Measurements from ENCODE around the gene PROSER2. TPM values are rescaled to one million over a fixed set of nuclear protein-coding genes. Genes with fewer than 3 reads are reported as not detected.

Gene PROSER2
- total RNA-seq, 1 experiment from 2014 or later = 19.5 TPM

- BruUV-seq (replicated peaks) = no TSS peak
These were observed 95.2 kb downstream of the PROSER2 start for GRCh38 chr10:11918384-11918783.

GRCh38 chr10:11919271-11919670, 96.1 kb downstream of the PROSER2 start:
- Mint-ChIP-seq H3K4me1 (ENCODE audit: low read depth, unreplicated experiment) (no peaks in the 10 kb centered on the region), H3K9me3 (ENCODE audit: low read depth, unreplicated experiment) (no peaks in the 10 kb centered on the region), H3K27me3 (ENCODE audit: unreplicated experiment) (no peaks in the 10 kb centered on the region), H3K36me3 (ENCODE audit: insufficient read depth, unreplicated experiment) (peaks cover 14% of the 10 kb centered on the region), H3K27ac (ENCODE audit: unreplicated experiment) (no peak overlapping the region), H3K4me3 (ENCODE audit: low read depth, unreplicated experiment) (no peak overlapping the region)
- TF ChIP-seq, protein P1, sequence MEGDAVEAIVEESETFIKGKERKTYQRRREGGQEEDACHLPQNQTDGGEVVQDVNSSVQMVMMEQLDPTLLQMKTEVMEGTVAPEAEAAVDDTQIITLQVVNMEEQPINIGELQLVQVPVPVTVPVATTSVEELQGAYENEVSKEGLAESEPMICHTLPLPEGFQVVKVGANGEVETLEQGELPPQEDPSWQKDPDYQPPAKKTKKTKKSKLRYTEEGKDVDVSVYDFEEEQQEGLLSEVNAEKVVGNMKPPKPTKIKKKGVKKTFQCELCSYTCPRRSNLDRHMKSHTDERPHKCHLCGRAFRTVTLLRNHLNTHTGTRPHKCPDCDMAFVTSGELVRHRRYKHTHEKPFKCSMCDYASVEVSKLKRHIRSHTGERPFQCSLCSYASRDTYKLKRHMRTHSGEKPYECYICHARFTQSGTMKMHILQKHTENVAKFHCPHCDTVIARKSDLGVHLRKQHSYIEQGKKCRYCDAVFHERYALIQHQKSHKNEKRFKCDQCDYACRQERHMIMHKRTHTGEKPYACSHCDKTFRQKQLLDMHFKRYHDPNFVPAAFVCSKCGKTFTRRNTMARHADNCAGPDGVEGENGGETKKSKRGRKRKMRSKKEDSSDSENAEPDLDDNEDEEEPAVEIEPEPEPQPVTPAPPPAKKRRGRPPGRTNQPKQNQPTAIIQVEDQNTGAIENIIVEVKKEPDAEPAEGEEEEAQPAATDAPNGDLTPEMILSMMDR (IDR thresholded peaks at IDR 0.05; ENCODE audit: unreplicated experiment) = no peak
- DNase-seq = no peak
- BruUV-seq (replicated peaks) = no TSS peak
- intact Hi-C loops (cut with micrococcal nuclease; ENCODE audit: unreplicated experiment) = no loop called here
- CTCF ChIA-PET = no interaction called here

More at GRCh38 chr10:11918384-11918783, 95.2 kb downstream of the PROSER2 start:
- TF ChIP-seq, protein P1 (IDR thresholded peaks at IDR 0.05; ENCODE audit: unreplicated experiment) = no peak
- Mint-ChIP-seq H3K4me1 (ENCODE audit: low read depth, unreplicated experiment) (no peaks in the 10 kb centered on the region), H3K27me3 (ENCODE audit: unreplicated experiment) (no peaks in the 10 kb centered on the region), H3K9me3 (ENCODE audit: low read depth, unreplicated experiment) (no peaks in the 10 kb centered on the region), H3K27ac (ENCODE audit: unreplicated experiment) (no peak overlapping the region), H3K4me3 (ENCODE audit: low read depth, unreplicated experiment) (no peak overlapping the region), H3K36me3 (ENCODE audit: insufficient read depth, unreplicated experiment) (peaks cover 14% of the 10 kb centered on the region)
- intact Hi-C loops (cut with micrococcal nuclease; ENCODE audit: unreplicated experiment) = no loop called here
- CTCF ChIA-PET = interaction anchor here (1.0 kb wide), 1 partner anchor 9 kb away, joined by 3 read pairs; no protein-coding TSS in a partner anchor
- no peak for DNase-seq

Other genes starting within 250 kb of the PROSER2 start
- gene USP6NL, start 211.7 kb upstream of the PROSER2 start, total RNA-seq (2022) = 25.3 and 27.5 TPM in 2 replicates
- 24.7 and 28.5 TPM in 2 replicates for gene ECHDC3, start 81.0 kb upstream of the PROSER2 start, total RNA-seq (2022)
- gene UPF2, start 219.5 kb downstream of the PROSER2 start, total RNA-seq (2022) = 31.6 and 33.7 TPM in 2 replicates
- gene DHTKD1, start 245.6 kb downstream of the PROSER2 start, total RNA-seq (2022) = 28.7 and 29.4 TPM in 2 replicates